ENCODE measurements around the gene AOPEP. TPM values are rescaled to one million over a fixed set of nuclear protein-coding genes. Genes with fewer than 3 reads are reported as not detected.

Gene AOPEP
- total RNA-seq, 6 experiments from 2014 or later: 36.6 to 110 (median 63.3) TPM

GRCh38 chr9:95096807-95097206 lies 370.3 kb downstream of the AOPEP start:
- Histone ChIP-seq H3K27ac (no peak overlapping the region), H3K9me3 (no peaks in the 10 kb centered on the region), H3K36me3 (peaks cover 0 to 10% (median 0%) of the 10 kb centered on the region in 4 donors), H3K4me3 (no peak overlapping the region), H3K27me3 (no peaks in the 10 kb centered on the region), H3K4me1 (no peaks in the 10 kb centered on the region)
- TF ChIP-seq POLR2A (IDR thresholded peaks at IDR 0.05) (no peak), CTCF (IDR thresholded peaks at IDR 0.05) (peak; percentile 21 to 51 (median 41))
- DNase-seq: peak in 1 of 3 donors; percentile 59
- ATAC-seq: peak; percentile 43 to 76 (median 71)
- intact Hi-C loops (cut with DNase I): no loop called here
- WGBS (ENCODE audit: insufficient coverage, low coverage, low lambda C conversion rate, missing lambda C conversion rate): 0% methylated on average over 1 of the region's 6 CpGs

GRCh38 chr9:95097279-95097678 lies 370.8 kb downstream of the AOPEP start:
- no peaks in the 10 kb centered on the region for H3K27me3 ChIP-seq
- intact Hi-C loops (cut with DNase I): no loop called here
- no peak overlapping the region for H3K4me3 ChIP-seq
- ATAC-seq (no peak), DNase-seq (no peak)
- TF ChIP-seq POLR2A (IDR thresholded peaks at IDR 0.05) (no peak), CTCF (IDR thresholded peaks at IDR 0.05) (no peak)
- no peaks in the 10 kb centered on the region for H3K9me3 ChIP-seq
- no peaks in the 10 kb centered on the region for H3K4me1 ChIP-seq
- H3K36me3 ChIP-seq: peaks cover 0 to 10% (median 0%) of the 10 kb centered on the region in 4 donors
- 84% methylated on average over 5 of the region's 7 CpGs for WGBS (ENCODE audit: insufficient coverage, low coverage, low lambda C conversion rate, missing lambda C conversion rate)
- H3K27ac ChIP-seq: no peak overlapping the region

GRCh38 chr9:95098391-95098921 lies 372.0 kb downstream of the AOPEP start:
- WGBS (ENCODE audit: insufficient coverage, low coverage, low lambda C conversion rate, missing lambda C conversion rate): 70% methylated on average over 4 of the region's 12 CpGs
- ATAC-seq: no peak

GRCh38 chr9:95099321-95100070 lies 373.0 kb downstream of the AOPEP start:
- DNase-seq (no peak), ATAC-seq (no peak)
- H3K4me3 ChIP-seq: no peak overlapping the region
- H3K27me3 ChIP-seq: no peaks in the 10 kb centered on the region
- H3K36me3 ChIP-seq: peaks cover 0 to 10% (median 0%) of the 10 kb centered on the region in 4 donors
- H3K9me3 ChIP-seq: no peaks in the 10 kb centered on the region
- WGBS (ENCODE audit: insufficient coverage, low coverage, low lambda C conversion rate, missing lambda C conversion rate): 87% methylated on average over 6 of the region's 24 CpGs
- no peak for TF ChIP-seq POLR2A (IDR thresholded peaks at IDR 0.05)
- no peak for TF ChIP-seq CTCF (IDR thresholded peaks at IDR 0.05)
- peak overlapping the region in 1 of 3 donors; percentile 22 for H3K27ac ChIP-seq
- intact Hi-C loops (cut with DNase I): no loop called here
- no peaks in the 10 kb centered on the region for H3K4me1 ChIP-seq

More at GRCh38 chr9:95098391-95098921, 372.0 kb downstream of the AOPEP start:
- intact Hi-C loops (cut with DNase I): no loop called here
- Histone ChIP-seq H3K4me1 (no peaks in the 10 kb centered on the region), H3K27ac (no peak overlapping the region), H3K4me3 (no peak overlapping the region), H3K9me3 (no peaks in the 10 kb centered on the region), H3K36me3 (peaks cover 0 to 10% (median 0%) of the 10 kb centered on the region in 4 donors), H3K27me3 (no peaks in the 10 kb centered on the region)
- TF ChIP-seq CTCF (IDR thresholded peaks at IDR 0.05): no peak
- TF ChIP-seq POLR2A (IDR thresholded peaks at IDR 0.05): no peak
- DNase-seq: no peak
